Cerebellar cortex (tissue), 1 donor: ENCODE measurements around the gene CAMK2N1.
A peak's percentile ranks its signal among the peaks of the same experiment; 100 is the strongest.
"Not testable (repeated sequence)": the region's sequence is repeated elsewhere in the genome, so short reads cannot be mapped to it uniquely, and the experiment has no call there.

Experiments used
- DNase-seq: peaks from one replicate; pipeline ENCODE4 v3.0.0-alpha.2; 2015; ENCODE audit warnings: low spot score

The CAMK2N1 gene

GRCh38 chr1:20485527-20486456 is at the start of gene CAMK2N1:
TSS of gene CAMK2N1 (minus strand) at chr1:20486210. CDS start at chr1:20485379, 831 bp downstream.
- DNase-seq, result peak; percentile 36

GRCh38 chr1:20534659-20535417 is 48.8 kb upstream of the CAMK2N1 start:
- no peak for DNase-seq

- DNase-seq, result no peak
Measured at GRCh38 chr1:20533635-20534034, 47.6 kb upstream of the CAMK2N1 start.

GRCh38 chr1:20530901-20531300 is 44.9 kb upstream of the CAMK2N1 start:
- no peak for DNase-seq

- DNase-seq, result no peak
Measured at GRCh38 chr1:20530306-20530705, 44.3 kb upstream of the CAMK2N1 start.

- DNase-seq, result no peak
Measured at GRCh38 chr1:20528221-20528620, 42.2 kb upstream of the CAMK2N1 start.

GRCh38 chr1:20526267-20526666 is 40.3 kb upstream of the CAMK2N1 start:
- DNase-seq, result no peak

- peak; percentile 88 for DNase-seq
Measured at GRCh38 chr1:20521960-20522861, 36.2 kb upstream of the CAMK2N1 start.

GRCh38 chr1:20519609-20520262 is 33.7 kb upstream of the CAMK2N1 start:
- not testable (repeated sequence) for DNase-seq

- DNase-seq, result no peak
Measured at GRCh38 chr1:20511518-20512428, 25.8 kb upstream of the CAMK2N1 start.

- DNase-seq, result no peak
Measured at GRCh38 chr1:20508411-20508771, 22.4 kb upstream of the CAMK2N1 start.

- peak; percentile 95 for DNase-seq
Measured at GRCh38 chr1:20507564-20508410, 21.8 kb upstream of the CAMK2N1 start, which contains the start of gene MUL1. TSS of gene MUL1 (minus strand) at chr1:20508151. CDS start at chr1:20508024, 127 bp downstream.

- DNase-seq, result no peak
Measured at GRCh38 chr1:20507248-20507563, 21.2 kb upstream of the CAMK2N1 start.

GRCh38 chr1:20505488-20505887 is 19.5 kb upstream of the CAMK2N1 start:
- no peak for DNase-seq

GRCh38 chr1:20500716-20501115 is 14.7 kb upstream of the CAMK2N1 start:
- DNase-seq, result no peak

- DNase-seq, result no peak
Measured at GRCh38 chr1:20499718-20500117, 13.7 kb upstream of the CAMK2N1 start.

- DNase-seq, result no peak
Measured at GRCh38 chr1:20499105-20499504, 13.1 kb upstream of the CAMK2N1 start.

- DNase-seq, result no peak
Measured at GRCh38 chr1:20498116-20498515, 12.1 kb upstream of the CAMK2N1 start.

- no peak for DNase-seq
Measured at GRCh38 chr1:20497506-20497905, 11.5 kb upstream of the CAMK2N1 start.
